GM19452 (cell line): Measurements from ENCODE around the gene EDNRB.
A peak's percentile ranks its signal among the peaks of the same experiment; 100 is the strongest.
"Not testable (repeated sequence)": the region's sequence is repeated elsewhere in the genome, so short reads cannot be mapped to it uniquely, and the experiment has no call there.

Source experiments
- ATAC-seq: cut with Tn5 transposase; IDR thresholded peaks from one replicate; pipeline ENCODE4 v1.9.1; 2021; ENCODE audit not compliant: unreplicated experiment

EDNRB gene

DNA sequence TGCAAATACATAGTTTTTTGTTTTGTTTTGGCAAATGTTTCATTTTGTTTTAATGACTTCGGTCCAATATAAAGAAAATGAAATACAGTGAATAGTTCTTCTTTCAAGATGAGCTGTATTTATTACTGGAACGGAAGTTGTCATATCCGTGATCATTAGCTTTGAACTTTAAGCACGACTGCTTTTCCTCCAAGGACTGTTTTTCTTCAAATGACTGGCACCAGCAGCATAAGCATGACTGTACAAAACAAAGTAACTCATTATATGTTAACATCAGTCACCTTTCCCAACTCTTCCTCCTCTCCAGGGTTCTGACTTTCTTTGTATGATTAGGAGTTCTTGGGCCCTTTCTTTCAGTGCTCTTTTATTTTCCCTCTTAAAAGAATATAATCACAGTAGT is 20.5 kb downstream of the EDNRB start:
- ATAC-seq = peak; percentile 91

DNA sequence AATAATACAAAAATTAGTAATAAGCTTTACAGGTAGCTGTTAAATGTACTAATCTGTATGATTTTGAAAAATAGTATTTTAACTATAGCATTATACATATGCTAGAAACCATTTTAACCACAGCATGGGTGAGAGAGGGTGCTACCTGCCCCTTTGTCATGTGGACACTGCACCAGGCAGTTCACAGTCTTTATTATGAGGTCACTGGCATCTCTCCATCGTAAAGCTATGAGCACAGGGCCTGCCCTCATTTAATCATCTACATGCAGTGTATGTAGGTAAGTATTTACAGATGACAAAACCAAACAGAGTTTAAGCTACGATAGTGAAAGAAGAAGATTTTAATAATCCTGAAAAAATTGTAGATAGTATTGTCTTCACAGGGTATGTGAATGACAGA is 21.7 kb downstream of the EDNRB start:
- ATAC-seq = no peak

DNA sequence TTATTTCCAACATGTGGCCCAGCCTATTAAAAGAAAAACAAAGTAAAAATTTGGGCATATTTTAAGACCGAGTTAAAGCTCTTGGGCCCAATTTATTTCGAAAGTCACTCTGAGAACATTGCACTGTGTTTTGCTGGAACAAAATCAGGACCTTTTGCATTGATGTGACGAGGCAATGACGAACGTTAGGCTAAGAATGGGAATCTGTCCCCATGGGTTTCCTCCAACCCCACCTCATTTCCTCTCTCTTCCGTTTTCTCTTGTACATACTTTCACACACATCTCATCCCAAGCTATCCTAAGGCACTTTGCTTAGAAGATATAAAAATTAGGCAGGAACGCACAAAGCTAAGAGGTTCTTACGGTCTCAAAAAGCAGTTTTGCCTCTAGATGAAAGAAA is 22.1 kb downstream of the EDNRB start:
- ATAC-seq = no peak

DNA sequence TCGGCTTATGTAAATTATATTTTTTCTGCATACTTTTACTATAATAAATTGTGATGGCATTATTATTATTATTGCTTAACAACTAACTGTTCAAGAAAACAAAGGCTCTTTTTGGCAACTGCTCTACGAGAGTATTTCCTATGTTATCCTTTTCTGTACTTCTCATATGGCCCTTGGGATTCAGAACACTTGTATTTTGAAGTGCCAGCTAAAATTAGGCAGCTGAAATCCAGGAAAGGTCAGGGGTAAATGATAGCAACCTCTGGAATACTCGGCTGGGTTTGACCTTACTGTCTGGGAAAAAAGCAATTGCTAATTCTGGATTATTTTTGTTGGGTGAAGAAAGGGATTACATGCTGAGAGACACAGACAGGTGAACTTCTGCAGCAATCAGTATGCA is 23.9 kb downstream of the EDNRB start:
- ATAC-seq = no peak

DNA sequence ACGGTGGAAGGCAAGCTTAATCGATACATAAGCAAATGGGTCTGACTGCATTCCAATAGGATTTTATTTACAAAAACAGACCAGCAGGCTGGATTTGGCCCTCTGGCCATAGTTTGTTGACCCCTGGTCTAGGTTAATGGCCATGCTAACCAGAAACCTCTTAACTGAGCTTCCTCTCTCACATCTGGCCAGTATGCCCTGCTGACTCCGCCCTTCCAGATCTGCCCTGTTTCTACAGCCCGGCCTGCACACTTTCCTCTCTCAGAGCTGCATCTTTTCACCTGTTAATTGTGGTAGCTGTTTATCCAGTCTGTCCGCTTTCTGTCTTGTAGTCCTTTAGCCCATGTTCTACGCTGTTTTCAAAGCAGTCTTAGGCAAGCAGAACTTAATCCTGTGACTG is 25.6 kb downstream of the EDNRB start:
- ATAC-seq = no peak

DNA sequence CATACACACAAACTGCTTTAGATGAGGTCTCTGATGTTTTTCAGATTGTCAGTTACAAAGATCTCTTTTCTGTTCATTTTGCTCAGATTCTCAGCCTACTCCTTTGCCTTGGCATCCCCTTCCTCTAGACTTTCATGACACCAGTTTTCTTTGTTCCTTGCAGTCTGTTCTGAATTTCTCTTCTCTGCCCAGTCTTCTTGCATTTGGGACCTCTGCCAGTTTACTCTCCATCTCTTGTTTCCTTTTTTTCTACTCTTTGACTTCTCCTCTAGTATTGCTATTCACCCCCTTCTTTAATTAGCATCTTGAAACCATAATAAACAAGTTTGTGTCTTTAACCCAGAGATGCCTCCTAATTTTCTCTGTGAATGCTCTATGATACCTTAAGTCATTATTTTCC is 26.1 kb downstream of the EDNRB start:
- no peak for ATAC-seq

DNA sequence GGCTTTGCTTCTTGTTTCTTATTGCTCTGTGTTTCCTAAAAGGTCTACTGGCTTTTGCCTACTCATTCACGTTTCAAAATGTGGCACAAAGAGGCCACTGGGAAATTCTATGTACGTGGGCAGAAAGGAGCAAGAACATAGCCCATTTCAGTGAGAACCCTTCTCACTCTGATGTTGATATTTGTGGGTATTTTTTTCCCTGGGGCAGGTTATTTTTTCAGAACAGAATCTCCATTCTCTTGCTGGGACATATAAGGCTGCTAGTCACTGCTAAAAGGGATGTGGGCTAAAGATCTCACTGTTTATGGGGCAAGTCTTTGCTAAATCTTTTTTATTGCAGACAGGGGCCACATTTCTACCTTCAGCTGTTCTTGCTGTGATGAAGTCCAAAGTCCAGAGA is 27.1 kb downstream of the EDNRB start:
- no peak for ATAC-seq

DNA sequence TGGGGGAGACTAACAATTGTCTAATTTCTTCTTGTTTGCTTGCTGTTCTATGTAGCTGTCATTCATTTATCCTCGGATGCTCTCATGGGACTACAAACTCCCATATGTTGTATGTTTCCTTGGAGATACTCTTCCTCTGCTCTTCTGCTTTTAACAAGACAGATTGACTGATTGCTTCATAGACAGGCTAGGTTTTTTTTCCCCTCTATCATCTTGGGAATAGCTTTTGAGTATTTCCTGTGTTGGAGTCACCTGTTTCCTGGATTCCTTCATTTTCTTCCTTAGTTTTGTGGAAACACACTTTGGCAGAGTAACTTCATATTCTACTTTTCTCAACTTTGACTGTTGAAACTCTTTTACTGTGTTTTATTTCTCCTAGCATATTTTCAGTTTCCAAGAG is 27.6 kb downstream of the EDNRB start:
- ATAC-seq = no peak

DNA sequence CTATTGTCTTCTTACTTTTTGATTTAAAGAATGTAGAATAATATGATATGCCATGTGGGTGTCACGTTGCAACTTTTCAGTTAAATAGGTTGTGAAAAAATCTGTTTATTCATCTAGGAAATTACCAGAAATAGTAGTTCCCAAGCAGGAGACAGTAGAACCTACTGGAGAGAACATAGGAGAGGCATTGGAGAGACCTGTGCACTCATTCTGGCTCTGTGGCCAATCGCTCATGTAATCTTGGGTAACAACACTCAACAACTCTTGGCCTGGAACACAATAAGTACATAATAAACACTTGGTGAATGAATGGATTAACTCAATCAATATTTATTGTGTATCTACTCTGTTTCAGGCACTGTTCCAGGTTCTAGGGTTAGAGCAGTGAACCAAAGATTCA is 35.3 kb downstream of the EDNRB start:
- no peak for ATAC-seq

DNA sequence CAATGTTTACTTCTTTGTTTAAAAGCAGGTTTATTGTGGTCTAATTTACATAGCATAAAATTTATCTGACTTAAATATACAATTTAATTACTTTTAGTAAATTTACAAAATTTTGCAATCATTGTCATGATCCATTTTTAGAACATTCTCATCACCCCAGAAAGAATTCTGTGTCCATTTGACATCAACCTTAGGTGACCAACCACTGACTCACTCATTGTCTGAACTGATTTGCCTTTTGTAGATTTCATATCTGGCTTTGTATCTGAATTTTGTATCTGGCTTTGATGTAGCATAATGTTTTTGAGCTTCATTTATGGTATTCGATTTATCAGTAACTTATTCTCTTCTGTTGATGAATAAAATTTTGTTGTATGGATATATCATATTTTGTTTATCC is 40.4 kb downstream of the EDNRB start:
- ATAC-seq = no peak

DNA sequence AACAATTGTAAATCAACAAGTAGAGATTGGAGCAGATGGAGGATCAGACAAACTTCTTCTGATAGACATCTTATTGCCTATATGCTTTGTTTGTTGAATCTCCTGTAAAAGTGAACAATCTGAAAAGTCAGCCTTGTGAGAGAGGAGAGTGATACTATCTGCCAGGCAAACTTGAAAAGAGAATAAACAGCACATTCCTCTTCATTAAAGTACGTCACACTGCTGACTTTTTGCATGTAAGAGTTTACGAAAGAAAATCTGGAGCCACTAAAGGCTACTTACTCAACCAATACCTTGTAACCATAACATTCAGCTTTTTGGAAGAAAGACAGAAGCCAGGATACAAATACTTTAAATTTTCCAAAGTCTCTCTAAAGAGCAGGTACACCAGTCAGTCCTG is 42.5 kb downstream of the EDNRB start:
- ATAC-seq = no peak

DNA sequence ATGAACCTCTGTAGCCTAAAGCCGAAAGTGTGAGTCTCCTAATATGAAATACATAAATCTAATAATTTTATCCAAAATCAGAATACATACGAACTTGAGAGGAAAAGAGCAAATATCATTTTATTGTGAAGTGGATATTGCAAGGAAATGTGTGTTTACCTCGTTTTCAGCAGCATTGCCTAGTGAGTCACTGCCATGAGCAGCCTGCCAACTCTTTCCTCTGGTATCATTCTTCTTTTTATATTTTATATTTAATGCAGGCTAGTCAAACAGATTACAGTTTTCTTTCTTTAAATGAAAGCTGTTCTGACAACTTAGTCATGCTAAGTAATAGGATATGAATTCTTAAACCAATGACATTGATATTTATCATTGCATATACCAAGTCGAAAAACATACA is 44.2 kb downstream of the EDNRB start:
- no peak for ATAC-seq

DNA sequence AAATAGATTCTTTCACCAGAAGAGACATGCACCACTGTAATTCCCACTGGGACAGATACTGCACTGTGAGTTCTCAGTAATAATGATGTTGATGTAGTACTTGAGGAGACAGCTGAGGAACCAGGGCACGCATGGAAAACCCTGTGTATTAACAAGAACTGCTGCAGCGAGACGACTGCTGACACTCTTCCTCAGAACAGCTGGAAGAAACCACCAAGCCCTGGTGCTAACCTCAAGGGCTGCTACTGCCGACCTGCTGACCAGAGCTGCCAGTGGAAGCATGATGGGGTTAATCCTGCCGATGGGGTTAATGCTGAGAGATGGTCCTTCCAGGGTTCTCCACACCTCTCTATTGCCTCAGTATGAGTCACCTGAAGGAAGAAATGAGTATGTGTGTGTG is 45.6 kb downstream of the EDNRB start:
- ATAC-seq = no peak

DNA sequence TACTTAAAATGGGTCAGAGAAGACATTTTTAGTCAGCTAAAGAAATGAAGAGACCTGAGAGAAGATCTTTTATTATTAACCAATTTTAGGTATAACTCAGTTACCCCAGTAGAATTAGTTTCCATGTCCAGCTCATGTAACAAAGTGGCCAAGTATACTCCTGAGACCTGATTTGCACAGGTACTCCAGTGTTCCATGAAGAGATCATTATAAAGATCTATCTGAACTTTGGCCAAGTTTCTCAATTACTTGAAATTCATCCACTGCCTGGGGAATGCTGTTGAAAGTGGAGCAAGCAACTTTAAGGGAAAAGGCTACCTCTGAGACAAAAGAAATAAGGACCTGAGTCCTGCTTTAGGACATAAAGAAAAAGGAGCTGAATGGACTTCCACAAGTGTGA is 47.0 kb downstream of the EDNRB start:
- no peak for ATAC-seq

DNA sequence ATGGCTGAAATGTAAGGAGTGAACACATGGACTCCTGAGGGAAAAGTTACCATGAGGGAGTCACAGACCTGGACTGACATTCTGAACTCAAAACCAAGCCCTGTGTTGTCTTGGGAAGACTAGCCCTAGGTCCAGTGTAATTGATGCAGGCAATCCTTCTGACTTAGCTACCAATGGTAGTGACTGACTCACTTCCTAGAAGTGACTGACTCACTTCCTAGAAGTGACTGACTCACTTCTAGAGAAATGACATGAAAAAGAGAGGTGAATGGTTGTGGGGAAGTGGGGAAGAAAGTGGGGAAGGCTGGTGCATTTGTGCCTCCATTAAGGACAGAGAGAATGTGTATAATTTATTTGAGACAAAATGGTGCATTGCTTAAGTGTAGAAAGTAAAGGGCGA is 49.9 kb downstream of the EDNRB start:
- no peak for ATAC-seq

DNA sequence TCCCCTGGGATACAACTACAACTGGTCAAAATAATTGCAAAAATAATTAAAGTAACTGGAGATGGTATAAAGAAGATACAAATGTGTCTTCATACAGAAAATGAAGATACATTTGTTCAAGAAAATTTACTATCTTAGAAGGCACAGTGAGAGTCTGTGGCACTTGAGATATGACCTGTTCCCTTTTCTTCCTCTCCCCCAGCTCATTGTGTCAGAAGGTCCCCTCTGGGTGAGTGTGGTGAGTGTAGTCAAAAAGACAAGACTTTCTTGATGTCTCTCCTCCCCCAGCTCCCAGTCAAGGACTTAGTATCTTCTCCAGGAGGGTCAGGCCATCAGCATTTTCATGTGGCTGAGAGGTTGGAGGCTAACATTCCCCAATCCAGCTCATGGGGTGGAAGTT is 51.7 kb downstream of the EDNRB start:
- no peak for ATAC-seq

DNA sequence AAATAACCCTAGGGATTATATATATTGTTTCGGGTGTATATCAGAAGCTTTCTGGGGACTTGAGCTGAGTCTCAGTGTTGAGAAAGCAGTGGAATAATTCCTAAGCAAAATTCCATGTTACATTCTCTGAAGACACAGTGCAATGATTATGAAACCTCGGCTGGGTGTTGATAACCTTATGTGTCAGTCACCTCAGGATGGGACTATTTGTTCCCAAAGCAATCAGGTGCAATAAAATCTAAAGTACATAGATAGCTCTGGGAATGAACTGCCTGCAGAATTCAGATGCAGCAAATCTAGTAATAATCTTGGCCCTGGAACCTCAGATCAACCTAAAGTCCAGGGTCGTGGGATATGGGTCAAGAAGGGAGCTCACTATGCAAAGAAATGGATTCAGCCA is 53.0 kb downstream of the EDNRB start:
- ATAC-seq = no peak

DNA sequence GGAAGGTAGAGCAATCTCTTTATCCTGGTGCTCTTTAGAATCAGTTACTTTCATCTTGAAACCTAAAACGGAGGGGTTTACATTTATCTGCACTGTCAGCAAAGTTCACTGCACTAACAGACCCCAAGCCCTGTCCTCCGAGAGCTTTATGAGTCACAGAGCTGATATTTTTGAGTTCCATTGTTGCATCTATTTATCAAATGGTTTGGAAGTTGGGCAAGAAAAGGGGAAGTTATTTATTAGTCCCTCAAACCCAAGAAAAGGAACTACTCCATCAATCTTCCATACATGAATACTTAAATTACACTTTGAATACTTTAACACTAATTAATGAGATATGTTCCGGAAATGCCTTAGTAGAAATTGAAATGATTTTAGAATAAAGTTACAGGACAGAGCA is 55.5 kb downstream of the EDNRB start:
- ATAC-seq = no peak

DNA sequence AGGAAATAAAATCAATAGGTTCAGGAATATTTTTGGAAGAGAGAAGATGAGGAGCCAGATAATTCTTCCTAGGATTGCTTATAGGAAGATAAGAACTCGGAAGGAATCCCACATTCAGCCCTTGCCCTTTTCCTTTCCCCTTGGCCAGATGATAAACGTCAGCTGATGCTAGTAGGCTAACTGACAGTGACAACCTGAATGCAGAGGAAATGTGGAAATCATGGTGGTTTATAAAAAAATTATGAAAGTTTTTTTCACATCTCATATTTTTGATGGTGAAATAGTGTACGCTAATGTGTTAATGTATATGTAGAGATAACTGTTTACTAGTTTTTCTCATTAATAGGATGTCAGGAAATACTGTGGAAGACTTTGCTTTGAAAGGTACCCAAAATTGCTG is 56.9 kb downstream of the EDNRB start:
- ATAC-seq = no peak

DNA sequence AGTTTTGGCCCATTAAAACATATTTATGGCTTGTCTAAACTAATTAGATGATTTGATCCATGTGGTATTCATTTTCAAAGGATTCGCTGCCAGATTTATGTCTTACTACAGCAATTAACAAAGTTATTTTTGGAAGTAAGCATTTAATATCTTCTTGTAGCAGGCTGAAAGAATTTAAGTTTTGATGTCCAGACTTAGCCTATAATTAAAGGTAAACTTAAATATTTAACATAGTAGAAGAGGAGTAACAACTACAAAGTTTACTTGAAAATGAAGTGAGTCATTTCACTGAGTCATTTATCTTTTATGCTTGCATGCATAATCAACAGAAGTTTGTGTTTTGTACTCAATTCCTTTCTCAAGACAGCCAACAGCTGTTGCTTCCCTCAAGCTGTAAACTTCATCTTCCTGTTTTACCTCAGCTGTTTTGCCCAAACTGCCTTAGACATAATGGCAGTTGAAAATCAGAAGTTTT is 58.1 kb downstream of the EDNRB start:
- ATAC-seq = no peak

DNA sequence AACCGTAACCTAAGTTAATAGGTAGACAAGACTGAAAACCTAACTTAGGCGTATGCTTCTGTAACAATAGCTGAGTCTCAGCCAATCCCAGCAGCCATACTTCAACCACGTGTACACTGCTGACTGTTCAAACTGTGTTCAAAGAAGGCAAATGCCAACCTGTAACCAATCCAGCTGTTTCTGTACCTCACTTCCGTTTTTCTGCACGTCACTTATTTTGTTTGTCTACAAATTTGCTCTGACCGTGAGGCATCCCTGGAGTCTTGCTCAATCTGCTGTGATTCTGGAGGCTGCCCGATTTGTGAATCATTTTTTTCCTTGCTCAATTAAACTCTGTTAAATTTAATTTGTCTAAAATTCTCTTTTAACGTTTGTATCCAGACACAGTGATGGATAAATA is 59.2 kb downstream of the EDNRB start:
- ATAC-seq = no peak

DNA sequence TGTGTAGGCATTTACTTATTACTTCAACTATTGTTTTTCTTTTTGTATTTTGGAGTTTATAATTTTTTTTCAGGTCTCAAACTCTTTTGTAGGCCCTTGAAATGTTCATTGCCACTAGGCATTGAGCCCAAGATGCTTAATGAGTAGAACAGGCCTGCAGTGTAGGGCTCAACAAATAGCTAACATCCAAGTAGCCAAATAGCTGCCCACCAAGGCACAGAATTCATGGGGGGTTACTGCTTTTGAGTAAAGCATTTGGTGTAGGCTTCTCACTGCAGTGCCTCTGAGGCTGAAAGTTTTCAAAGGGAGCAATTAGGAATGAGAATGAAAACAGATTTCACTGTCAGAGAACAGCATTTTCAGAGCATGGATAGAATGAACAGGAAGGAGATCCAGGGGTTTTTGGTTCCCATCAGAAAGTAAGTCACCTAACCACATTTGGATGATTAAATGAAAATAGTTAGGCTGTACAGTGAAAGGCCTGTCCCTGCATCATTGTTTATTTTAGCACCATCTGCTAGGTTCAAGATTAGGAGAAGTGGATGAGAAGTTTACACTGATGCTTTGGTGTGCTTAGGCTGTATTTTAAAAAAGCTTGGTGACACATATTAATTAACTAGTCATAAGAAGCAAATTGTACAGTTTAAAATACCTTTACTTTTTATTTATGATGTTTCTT is 61.0 kb downstream of the EDNRB start:
- ATAC-seq = no peak

DNA sequence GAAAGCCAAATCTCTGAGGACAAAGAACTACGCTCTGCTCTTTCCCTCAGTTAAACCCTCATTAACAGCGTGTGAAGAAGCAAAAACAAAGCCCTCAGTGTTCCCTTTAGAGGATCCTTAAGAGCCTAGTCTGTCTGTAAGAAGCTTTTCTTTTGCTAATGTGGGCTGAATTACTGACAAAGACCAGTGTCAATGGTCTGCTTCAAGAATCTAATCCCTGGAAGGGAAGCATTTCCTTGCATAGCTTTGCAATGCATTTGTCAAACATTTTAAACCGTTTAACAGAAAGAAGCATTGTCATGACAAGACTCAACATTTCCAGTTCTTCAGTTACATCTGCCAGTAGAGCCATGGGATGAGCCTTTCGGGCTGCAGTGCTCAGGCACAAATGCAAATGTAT is 64.9 kb downstream of the EDNRB start:
- ATAC-seq = no peak

DNA sequence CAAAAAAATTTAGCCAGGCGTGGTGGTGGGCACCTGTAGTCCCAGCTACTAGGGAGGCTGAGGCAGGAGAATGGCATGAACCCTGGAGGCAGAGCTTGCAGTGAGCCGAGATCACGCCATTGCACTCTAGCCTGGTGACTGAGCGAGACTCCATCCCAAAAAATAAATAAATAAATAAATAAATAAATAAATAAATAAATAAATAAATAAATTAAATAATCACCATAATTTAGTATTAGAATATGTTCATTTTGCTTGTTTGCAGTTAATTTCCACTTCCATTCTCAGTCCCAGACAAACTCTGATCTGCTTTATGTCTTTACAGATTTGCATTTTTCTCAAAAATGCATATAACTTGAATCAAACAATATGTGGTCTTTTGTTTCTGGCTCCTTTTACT is 70.6 kb downstream of the EDNRB start:
- not testable (repeated sequence) for ATAC-seq
